Measurements from ENCODE around the gene SMG6.

- TF ChIP-seq CTCF (IDR thresholded peaks at IDR 0.05) (no peak), POLR2A (IDR thresholded peaks at IDR 0.05) (no peak)
Measured at GRCh38 chr17:2191785-2192184, 111.8 kb downstream of the SMG6 start.
